Suprapubic skin (tissue), 4 donors: ENCODE data around the gene EFEMP2.

ENCODE experiments used
- EP300 ChIP-seq: sonication (generic); formaldehyde crosslinking; IDR thresholded peaks from one replicate; pipeline ENCODE4 v1.6.1; 2017; ENCODE audit warnings: antibody characterized with exemption
- POLR2A ChIP-seq, 2 donors: fragments of 450-650 bp; IDR thresholded peaks; one replicate each; pipeline ENCODE4 v1.6.1; 2017; ENCODE audit warnings: antibody characterized with exemption in 2 of 2, mild to moderate bottlenecking in 2 of 2, moderate library complexity in 2 of 2
- POLR2AphosphoS5 ChIP-seq, 3 donors: sonication (generic); formaldehyde crosslinking; IDR thresholded peaks; one replicate each; pipeline ENCODE4 v1.6.1; 2017; ENCODE audit warnings: antibody characterized with exemption in 3 of 3
- TF ChIP-seq, protein P1 (sequence below), 2 donors: fragments of 200-600 bp in 1 of 2; fragments of 450-650 bp in 1 of 2; sonication (generic) in 1 of 2; IDR thresholded peaks; one replicate each; pipeline ENCODE4 v1.5.1; 2016 to 2019; ENCODE audit warnings: antibody characterized with exemption in 2 of 2, mild to moderate bottlenecking in 1 of 2, moderate library complexity in 1 of 2

DNA sequence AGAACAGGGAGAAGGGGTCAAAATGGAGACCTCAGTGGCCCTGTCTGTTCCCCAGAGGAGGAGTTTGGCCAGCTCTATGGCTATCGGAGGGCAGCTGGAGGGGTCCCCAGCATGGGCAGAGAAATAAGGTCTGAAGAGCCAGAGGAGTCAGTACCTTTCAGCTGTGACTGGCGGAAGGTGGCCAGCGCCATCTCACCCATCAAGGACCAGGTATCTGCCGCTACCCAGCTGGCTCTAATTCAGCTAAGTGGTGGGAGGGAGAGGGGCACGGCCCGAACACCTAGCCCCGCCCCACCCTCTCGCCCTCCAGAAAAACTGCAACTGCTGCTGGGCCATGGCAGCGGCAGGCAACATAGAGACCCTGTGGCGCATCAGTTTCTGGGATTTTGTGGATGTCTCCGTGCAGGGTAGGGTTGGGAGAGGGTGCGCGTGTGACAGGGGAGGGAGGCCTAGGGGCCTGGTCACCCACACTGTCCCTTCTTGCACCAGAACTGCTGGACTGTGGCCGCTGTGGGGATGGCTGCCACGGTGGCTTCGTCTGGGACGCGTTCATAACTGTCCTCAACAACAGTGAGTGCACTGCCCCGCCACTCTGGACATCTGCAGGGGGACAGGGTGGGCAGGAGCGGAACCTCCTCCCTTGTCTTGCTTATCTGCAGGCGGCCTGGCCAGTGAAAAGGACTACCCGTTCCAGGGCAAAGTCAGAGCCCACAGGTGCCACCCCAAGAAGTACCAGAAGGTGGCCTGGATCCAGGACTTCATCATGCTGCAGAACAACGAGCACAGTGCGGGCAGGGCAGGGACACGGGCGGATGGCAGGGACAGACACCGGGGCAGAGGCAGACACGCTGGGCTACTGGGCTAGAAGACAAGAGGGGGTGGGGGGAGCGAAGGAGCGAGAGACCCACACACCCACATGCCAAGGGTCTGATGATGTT is 9.8 kb upstream of the EFEMP2 start:
- TF ChIP-seq, protein P1, sequence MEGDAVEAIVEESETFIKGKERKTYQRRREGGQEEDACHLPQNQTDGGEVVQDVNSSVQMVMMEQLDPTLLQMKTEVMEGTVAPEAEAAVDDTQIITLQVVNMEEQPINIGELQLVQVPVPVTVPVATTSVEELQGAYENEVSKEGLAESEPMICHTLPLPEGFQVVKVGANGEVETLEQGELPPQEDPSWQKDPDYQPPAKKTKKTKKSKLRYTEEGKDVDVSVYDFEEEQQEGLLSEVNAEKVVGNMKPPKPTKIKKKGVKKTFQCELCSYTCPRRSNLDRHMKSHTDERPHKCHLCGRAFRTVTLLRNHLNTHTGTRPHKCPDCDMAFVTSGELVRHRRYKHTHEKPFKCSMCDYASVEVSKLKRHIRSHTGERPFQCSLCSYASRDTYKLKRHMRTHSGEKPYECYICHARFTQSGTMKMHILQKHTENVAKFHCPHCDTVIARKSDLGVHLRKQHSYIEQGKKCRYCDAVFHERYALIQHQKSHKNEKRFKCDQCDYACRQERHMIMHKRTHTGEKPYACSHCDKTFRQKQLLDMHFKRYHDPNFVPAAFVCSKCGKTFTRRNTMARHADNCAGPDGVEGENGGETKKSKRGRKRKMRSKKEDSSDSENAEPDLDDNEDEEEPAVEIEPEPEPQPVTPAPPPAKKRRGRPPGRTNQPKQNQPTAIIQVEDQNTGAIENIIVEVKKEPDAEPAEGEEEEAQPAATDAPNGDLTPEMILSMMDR (IDR thresholded peaks at IDR 0.05) = no peak
- no peak for TF ChIP-seq EP300
- TF ChIP-seq POLR2A (IDR thresholded peaks at IDR 0.05) = no peak
- TF ChIP-seq POLR2AphosphoS5 (IDR thresholded peaks at IDR 0.05) = no peak
